Measurements from ENCODE around the gene FCMR.

FCMR gene

GRCh38 chr1:206885341-206886060 is 36.2 kb downstream of the FCMR start:
- DNase-seq (ENCODE audit: low spot score) = no peak
- in situ Hi-C loops (cut with MboI; ENCODE audit: low sequenced_read_pairs, unreplicated experiment) = no loop called here
- TF ChIP-seq, protein P1, sequence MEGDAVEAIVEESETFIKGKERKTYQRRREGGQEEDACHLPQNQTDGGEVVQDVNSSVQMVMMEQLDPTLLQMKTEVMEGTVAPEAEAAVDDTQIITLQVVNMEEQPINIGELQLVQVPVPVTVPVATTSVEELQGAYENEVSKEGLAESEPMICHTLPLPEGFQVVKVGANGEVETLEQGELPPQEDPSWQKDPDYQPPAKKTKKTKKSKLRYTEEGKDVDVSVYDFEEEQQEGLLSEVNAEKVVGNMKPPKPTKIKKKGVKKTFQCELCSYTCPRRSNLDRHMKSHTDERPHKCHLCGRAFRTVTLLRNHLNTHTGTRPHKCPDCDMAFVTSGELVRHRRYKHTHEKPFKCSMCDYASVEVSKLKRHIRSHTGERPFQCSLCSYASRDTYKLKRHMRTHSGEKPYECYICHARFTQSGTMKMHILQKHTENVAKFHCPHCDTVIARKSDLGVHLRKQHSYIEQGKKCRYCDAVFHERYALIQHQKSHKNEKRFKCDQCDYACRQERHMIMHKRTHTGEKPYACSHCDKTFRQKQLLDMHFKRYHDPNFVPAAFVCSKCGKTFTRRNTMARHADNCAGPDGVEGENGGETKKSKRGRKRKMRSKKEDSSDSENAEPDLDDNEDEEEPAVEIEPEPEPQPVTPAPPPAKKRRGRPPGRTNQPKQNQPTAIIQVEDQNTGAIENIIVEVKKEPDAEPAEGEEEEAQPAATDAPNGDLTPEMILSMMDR (IDR thresholded peaks at IDR 0.05; ENCODE audit: borderline replicate concordance, control extremely low read depth, extremely low read depth, insufficient read depth, missing control alignments) = no peak

GRCh38 chr1:206883876-206884275 is 37.9 kb downstream of the FCMR start:
- no peak for DNase-seq (ENCODE audit: low spot score)
- TF ChIP-seq, protein P1 (IDR thresholded peaks at IDR 0.05; ENCODE audit: borderline replicate concordance, control extremely low read depth, extremely low read depth, insufficient read depth, missing control alignments) = no peak
- in situ Hi-C loops (cut with MboI; ENCODE audit: low sequenced_read_pairs, unreplicated experiment) = no loop called here

GRCh38 chr1:206883160-206883559 is 38.6 kb downstream of the FCMR start:
- in situ Hi-C loops (cut with MboI; ENCODE audit: low sequenced_read_pairs, unreplicated experiment) = no loop called here
- TF ChIP-seq, protein P1 (IDR thresholded peaks at IDR 0.05; ENCODE audit: borderline replicate concordance, control extremely low read depth, extremely low read depth, insufficient read depth, missing control alignments) = no peak
- no peak for DNase-seq (ENCODE audit: low spot score)

DNA sequence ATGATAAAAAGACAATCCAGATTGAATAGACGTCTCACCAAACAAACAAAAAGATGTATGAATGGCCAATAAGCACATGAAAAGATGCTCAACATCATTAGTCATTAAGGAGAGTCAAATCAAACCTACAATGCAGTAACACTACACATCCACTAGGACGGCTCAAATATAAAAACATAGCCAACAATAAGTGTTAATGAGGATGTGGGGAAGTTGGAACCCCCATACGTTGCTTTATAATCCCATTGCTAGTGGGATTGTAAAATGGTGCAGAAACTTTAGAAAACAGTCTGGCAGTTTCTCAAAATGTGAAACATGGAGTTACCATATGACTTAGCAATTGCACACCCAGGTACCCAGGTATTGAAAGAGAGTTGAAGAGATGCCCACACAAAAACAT is 39.2 kb downstream of the FCMR start:
- TF ChIP-seq, protein P1 (IDR thresholded peaks at IDR 0.05; ENCODE audit: borderline replicate concordance, control extremely low read depth, extremely low read depth, insufficient read depth, missing control alignments) = no peak
- DNase-seq (ENCODE audit: low spot score) = no peak
- in situ Hi-C loops (cut with MboI; ENCODE audit: low sequenced_read_pairs, unreplicated experiment) = no loop called here

DNA sequence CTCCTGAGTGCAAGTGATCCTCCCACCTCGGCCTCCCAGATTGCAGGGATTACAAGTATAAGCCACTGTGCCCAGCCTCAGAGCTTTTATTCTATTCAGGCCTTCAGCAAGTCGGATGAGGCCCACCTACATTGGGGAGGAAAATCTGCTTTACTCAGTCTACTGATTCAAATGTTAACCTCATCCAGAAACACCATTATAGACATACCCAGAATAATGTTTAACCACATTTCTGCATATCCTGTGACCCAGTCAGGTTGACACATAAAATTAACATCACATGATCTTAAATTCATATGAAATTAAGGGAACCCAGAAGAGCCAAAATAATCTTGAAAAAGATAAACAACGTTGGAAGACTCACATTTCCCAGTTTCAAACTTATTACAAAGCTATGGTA is 41.4 kb downstream of the FCMR start:
- TF ChIP-seq, protein P1 (IDR thresholded peaks at IDR 0.05; ENCODE audit: borderline replicate concordance, control extremely low read depth, extremely low read depth, insufficient read depth, missing control alignments) = no peak
- in situ Hi-C loops (cut with MboI; ENCODE audit: low sequenced_read_pairs, unreplicated experiment) = no loop called here
- DNase-seq (ENCODE audit: low spot score) = no peak

DNA sequence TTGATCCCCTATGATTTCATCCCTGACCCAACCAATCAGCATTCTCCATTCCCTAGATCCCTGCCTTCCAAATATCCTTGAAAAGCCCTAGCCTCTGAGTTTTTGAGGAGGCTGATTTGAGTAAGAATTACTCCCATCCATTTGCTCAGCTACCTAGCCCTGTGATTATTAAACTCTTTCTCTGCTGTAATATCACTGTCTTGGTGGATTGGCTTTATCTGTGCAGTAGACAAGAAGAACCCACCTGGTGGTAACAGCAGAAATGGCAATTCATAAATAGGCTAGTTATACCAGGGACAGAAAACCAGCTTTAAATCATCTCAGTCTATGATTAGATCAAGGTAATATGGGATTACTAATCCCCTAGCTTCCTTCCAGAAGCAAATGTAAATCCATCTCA is 43.3 kb downstream of the FCMR start:
- DNase-seq (ENCODE audit: low spot score) = no peak
- in situ Hi-C loops (cut with MboI; ENCODE audit: low sequenced_read_pairs, unreplicated experiment) = no loop called here
- TF ChIP-seq, protein P1 (IDR thresholded peaks at IDR 0.05; ENCODE audit: borderline replicate concordance, control extremely low read depth, extremely low read depth, insufficient read depth, missing control alignments) = no peak

All from GM13976 (cell line).